ENCODE measurements around the gene SBNO1.
"Not testable (repeated sequence)": the region's sequence is repeated elsewhere in the genome, so short reads cannot be mapped to it uniquely, and the experiment has no call there.

Gene SBNO1

GRCh38 chr12:123388177-123388950 lies 23.7 kb upstream of the SBNO1 start:
- peak; percentile 92 for DNase-seq

- DNase-seq: no peak
These were observed 23.0 kb upstream of the SBNO1 start for GRCh38 chr12:123387508-123388176.

- not testable (repeated sequence) for DNase-seq
These were observed 20.9 kb upstream of the SBNO1 start for GRCh38 chr12:123385536-123385935.

- no peak for DNase-seq
These were observed 20.3 kb upstream of the SBNO1 start for GRCh38 chr12:123384994-123385376.

GRCh38 chr12:123384318-123384993 lies 19.8 kb upstream of the SBNO1 start:
- peak; percentile 75 for DNase-seq

GRCh38 chr12:123382684-123383083 lies 18.0 kb upstream of the SBNO1 start:
- no peak for DNase-seq

GRCh38 chr12:123379391-123379790 lies 14.7 kb upstream of the SBNO1 start:
- no peak for DNase-seq

GRCh38 chr12:123372415-123372814 lies 7.8 kb upstream of the SBNO1 start:
- not testable (repeated sequence) for DNase-seq

- DNase-seq: not testable (repeated sequence)
These were observed 7.2 kb upstream of the SBNO1 start for GRCh38 chr12:123371667-123372368.

GRCh38 chr12:123369229-123369628 lies 4.6 kb upstream of the SBNO1 start:
- no peak for DNase-seq

- not testable (repeated sequence) for DNase-seq
These were observed 3.8 kb upstream of the SBNO1 start for GRCh38 chr12:123368431-123368830.

GRCh38 chr12:123367511-123367910 lies 2.9 kb upstream of the SBNO1 start:
- peak; percentile 27 for DNase-seq

- peak; percentile 99 for DNase-seq
These were observed 624 bp upstream of the SBNO1 start for GRCh38 chr12:123365025-123365917.

GRCh38 chr12:123363740-123364531 lies 711 bp downstream of the SBNO1 start:
- peak; percentile 75 for DNase-seq

GRCh38 chr12:123363390-123363739 lies 1.3 kb downstream of the SBNO1 start:
- no peak for DNase-seq

GRCh38 chr12:123358035-123358434 lies 6.6 kb downstream of the SBNO1 start:
- no peak for DNase-seq

GRCh38 chr12:123356159-123356670 lies 8.4 kb downstream of the SBNO1 start:
- no peak for DNase-seq

GRCh38 chr12:123354600-123354999 lies 10.0 kb downstream of the SBNO1 start:
- DNase-seq: no peak

- DNase-seq: no peak
These were observed 13.3 kb downstream of the SBNO1 start for GRCh38 chr12:123351349-123351748.

GRCh38 chr12:123346946-123347345 lies 17.7 kb downstream of the SBNO1 start:
- DNase-seq: no peak

GRCh38 chr12:123344086-123344485 lies 20.6 kb downstream of the SBNO1 start:
- no peak for DNase-seq
